ENCODE results near the gene NUCKS1.
"Not testable (repeated sequence)": the region's sequence is repeated elsewhere in the genome, so short reads cannot be mapped to it uniquely, and the experiment has no call there.

The NUCKS1 gene

DNA sequence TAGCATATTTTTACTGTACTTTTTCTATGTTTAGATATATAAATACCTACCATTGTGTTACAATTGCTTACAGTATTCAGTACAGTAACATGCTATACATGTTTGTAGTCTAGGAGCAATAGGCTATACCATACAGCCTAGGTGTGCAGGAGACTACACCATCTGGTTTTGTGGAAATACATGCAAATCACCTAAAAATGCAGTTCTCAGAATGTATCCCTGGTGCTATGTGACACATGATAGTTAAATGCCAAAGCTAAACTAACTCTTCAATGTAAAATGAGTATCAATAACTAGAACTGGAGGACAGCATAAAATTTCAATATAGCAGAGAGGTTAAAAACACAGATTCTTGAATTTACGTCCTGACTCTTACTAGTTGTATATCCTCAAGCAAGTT is 14.8 kb downstream of the NUCKS1 start:
- no peak overlapping the region for H3K4me3 ChIP-seq (ENCODE audit: low read depth, low read length)
- TF ChIP-seq, protein P1, sequence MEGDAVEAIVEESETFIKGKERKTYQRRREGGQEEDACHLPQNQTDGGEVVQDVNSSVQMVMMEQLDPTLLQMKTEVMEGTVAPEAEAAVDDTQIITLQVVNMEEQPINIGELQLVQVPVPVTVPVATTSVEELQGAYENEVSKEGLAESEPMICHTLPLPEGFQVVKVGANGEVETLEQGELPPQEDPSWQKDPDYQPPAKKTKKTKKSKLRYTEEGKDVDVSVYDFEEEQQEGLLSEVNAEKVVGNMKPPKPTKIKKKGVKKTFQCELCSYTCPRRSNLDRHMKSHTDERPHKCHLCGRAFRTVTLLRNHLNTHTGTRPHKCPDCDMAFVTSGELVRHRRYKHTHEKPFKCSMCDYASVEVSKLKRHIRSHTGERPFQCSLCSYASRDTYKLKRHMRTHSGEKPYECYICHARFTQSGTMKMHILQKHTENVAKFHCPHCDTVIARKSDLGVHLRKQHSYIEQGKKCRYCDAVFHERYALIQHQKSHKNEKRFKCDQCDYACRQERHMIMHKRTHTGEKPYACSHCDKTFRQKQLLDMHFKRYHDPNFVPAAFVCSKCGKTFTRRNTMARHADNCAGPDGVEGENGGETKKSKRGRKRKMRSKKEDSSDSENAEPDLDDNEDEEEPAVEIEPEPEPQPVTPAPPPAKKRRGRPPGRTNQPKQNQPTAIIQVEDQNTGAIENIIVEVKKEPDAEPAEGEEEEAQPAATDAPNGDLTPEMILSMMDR (IDR thresholded peaks at IDR 0.05; ENCODE audit: borderline replicate concordance, insufficient read depth, low read depth, low read length): no peak

GRCh38 chr1:205733438-205734175 is 16.4 kb downstream of the NUCKS1 start:
- TF ChIP-seq, protein P1 (IDR thresholded peaks at IDR 0.05; ENCODE audit: borderline replicate concordance, insufficient read depth, low read depth, low read length): no peak
- H3K4me3 ChIP-seq (ENCODE audit: low read depth, low read length): no peak overlapping the region

GRCh38 chr1:205729945-205730610 is 19.9 kb downstream of the NUCKS1 start:
- TF ChIP-seq, protein P1 (IDR thresholded peaks at IDR 0.05; ENCODE audit: borderline replicate concordance, insufficient read depth, low read depth, low read length): no peak

GRCh38 chr1:205726619-205727125 is 23.3 kb downstream of the NUCKS1 start:
- H3K4me3 ChIP-seq (ENCODE audit: low read depth, low read length): no peak overlapping the region
- TF ChIP-seq, protein P1 (IDR thresholded peaks at IDR 0.05; ENCODE audit: borderline replicate concordance, insufficient read depth, low read depth, low read length): no peak

More at GRCh38 chr1:205729945-205730610, 19.9 kb downstream of the NUCKS1 start:
- no peak overlapping the region for H3K4me3 ChIP-seq (ENCODE audit: low read depth, low read length)

- TF ChIP-seq, protein P1 (IDR thresholded peaks at IDR 0.05; ENCODE audit: borderline replicate concordance, insufficient read depth, low read depth, low read length): no peak
- no peak overlapping the region for H3K4me3 ChIP-seq (ENCODE audit: low read depth, low read length)
Measured at GRCh38 chr1:205725514-205725913, 24.5 kb downstream of the NUCKS1 start.

GRCh38 chr1:205720740-205721139 is 29.2 kb downstream of the NUCKS1 start:
- H3K4me3 ChIP-seq (ENCODE audit: low read depth, low read length): not testable (repeated sequence)

- TF ChIP-seq, protein P1 (IDR thresholded peaks at IDR 0.05; ENCODE audit: borderline replicate concordance, insufficient read depth, low read depth, low read length): no peak
- no peak overlapping the region for H3K4me3 ChIP-seq (ENCODE audit: low read depth, low read length)
Measured at GRCh38 chr1:205719762-205720161, 30.2 kb downstream of the NUCKS1 start.
